Measurements from ENCODE around the gene NHLRC2. TPM values are rescaled to one million over a fixed set of nuclear protein-coding genes. Genes with fewer than 3 reads are reported as not detected.

NHLRC2 gene
- total and polyA plus RNA-seq, 2 experiments from 2014 or later, result 7.8 to 22.8 TPM

GRCh38 chr10:113894581-113894980, 40.1 kb downstream of the NHLRC2 start:
- Histone ChIP-seq H3K36me3 (replicated peaks; ENCODE audit: insufficient read depth, low read depth) (no peaks in the 10 kb centered on the region), H3K4me3 (no peak overlapping the region), H3K27ac (no peak overlapping the region), H3K27me3 (no peaks in the 10 kb centered on the region), H4K20me1 (ENCODE audit: insufficient read depth, poor library complexity, severe bottlenecking) (no peaks in the 10 kb centered on the region), H3K4me1 (ENCODE audit: insufficient read depth) (no peaks in the 10 kb centered on the region), H3K9me3 (ENCODE audit: low read depth) (no peaks in the 10 kb centered on the region), H2AFZ (no peak overlapping the region), H3K4me2 (no peak overlapping the region), H3K79me2 (no peaks in the 10 kb centered on the region), H3K9me2 (replicated peaks; ENCODE audit: insufficient read depth) (no peaks in the 10 kb centered on the region)
- DNase-seq (ENCODE audit: low spot score), result no peak
- TF ChIP-seq, protein P1, sequence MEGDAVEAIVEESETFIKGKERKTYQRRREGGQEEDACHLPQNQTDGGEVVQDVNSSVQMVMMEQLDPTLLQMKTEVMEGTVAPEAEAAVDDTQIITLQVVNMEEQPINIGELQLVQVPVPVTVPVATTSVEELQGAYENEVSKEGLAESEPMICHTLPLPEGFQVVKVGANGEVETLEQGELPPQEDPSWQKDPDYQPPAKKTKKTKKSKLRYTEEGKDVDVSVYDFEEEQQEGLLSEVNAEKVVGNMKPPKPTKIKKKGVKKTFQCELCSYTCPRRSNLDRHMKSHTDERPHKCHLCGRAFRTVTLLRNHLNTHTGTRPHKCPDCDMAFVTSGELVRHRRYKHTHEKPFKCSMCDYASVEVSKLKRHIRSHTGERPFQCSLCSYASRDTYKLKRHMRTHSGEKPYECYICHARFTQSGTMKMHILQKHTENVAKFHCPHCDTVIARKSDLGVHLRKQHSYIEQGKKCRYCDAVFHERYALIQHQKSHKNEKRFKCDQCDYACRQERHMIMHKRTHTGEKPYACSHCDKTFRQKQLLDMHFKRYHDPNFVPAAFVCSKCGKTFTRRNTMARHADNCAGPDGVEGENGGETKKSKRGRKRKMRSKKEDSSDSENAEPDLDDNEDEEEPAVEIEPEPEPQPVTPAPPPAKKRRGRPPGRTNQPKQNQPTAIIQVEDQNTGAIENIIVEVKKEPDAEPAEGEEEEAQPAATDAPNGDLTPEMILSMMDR (IDR thresholded peaks at IDR 0.05; ENCODE audit: poor library complexity), result no peak
- no peak for TF ChIP-seq EZH2phosphoT487 (IDR thresholded peaks at IDR 0.05; ENCODE audit: low read depth, severe bottlenecking, unreplicated experiment)
- no peak for TF ChIP-seq EZH2 (IDR thresholded peaks at IDR 0.05; ENCODE audit: borderline replicate concordance)
- WGBS (ENCODE audit: low lambda C conversion rate, missing lambda C conversion rate), result 88% methylated on average over 1 of the region's 1 CpG

DNA sequence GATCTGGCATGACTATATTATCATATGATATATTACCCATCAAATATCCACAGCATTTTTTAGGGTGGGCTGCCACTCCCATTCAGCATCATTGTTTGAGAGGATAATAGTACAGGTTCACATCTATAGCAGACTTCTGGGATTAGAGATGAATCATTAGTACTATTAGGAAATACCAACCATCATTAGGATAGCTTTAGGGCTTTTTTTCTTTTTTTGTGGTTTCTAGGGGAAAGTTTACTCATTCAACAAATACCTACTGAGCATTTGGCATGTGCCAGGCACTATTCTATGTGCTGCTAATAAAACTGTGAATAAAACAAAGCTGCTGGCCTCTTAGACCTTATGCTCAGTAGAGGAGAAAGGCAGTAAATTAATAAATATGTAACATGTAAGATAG, 40.6 kb downstream of the NHLRC2 start:
- H4K20me1 ChIP-seq (ENCODE audit: insufficient read depth, poor library complexity, severe bottlenecking), result no peaks in the 10 kb centered on the region
- H3K9me2 ChIP-seq (replicated peaks; ENCODE audit: insufficient read depth), result no peaks in the 10 kb centered on the region
- no peaks in the 10 kb centered on the region for H3K36me3 ChIP-seq (replicated peaks; ENCODE audit: insufficient read depth, low read depth)
- H3K9me3 ChIP-seq (ENCODE audit: low read depth), result no peaks in the 10 kb centered on the region
- no peak overlapping the region for H3K27ac ChIP-seq
- no peak for DNase-seq (ENCODE audit: low spot score)
- H2AFZ ChIP-seq, result no peak overlapping the region
- no peaks in the 10 kb centered on the region for H3K27me3 ChIP-seq
- no peak for TF ChIP-seq EZH2 (IDR thresholded peaks at IDR 0.05; ENCODE audit: borderline replicate concordance)
- no peak for TF ChIP-seq EZH2phosphoT487 (IDR thresholded peaks at IDR 0.05; ENCODE audit: low read depth, severe bottlenecking, unreplicated experiment)
- TF ChIP-seq, protein P1 (IDR thresholded peaks at IDR 0.05; ENCODE audit: poor library complexity), result no peak
- no peak overlapping the region for H3K4me2 ChIP-seq
- no peaks in the 10 kb centered on the region for H3K79me2 ChIP-seq
- no peak overlapping the region for H3K4me3 ChIP-seq
- no peaks in the 10 kb centered on the region for H3K4me1 ChIP-seq (ENCODE audit: insufficient read depth)

- no peak for DNase-seq (ENCODE audit: low spot score)
- no peak overlapping the region for H2AFZ ChIP-seq
- 86% methylated on average over 6 of the region's 6 CpGs for WGBS (ENCODE audit: low lambda C conversion rate, missing lambda C conversion rate)
- no peak overlapping the region for H3K27ac ChIP-seq
- H3K79me2 ChIP-seq, result no peaks in the 10 kb centered on the region
- no peaks in the 10 kb centered on the region for H4K20me1 ChIP-seq (ENCODE audit: insufficient read depth, poor library complexity, severe bottlenecking)
- H3K36me3 ChIP-seq (replicated peaks; ENCODE audit: insufficient read depth, low read depth), result no peaks in the 10 kb centered on the region
- no peak overlapping the region for H3K4me2 ChIP-seq
- no peak overlapping the region for H3K4me3 ChIP-seq
- TF ChIP-seq, protein P1 (IDR thresholded peaks at IDR 0.05; ENCODE audit: poor library complexity), result no peak
- TF ChIP-seq EZH2 (IDR thresholded peaks at IDR 0.05; ENCODE audit: borderline replicate concordance), result no peak
- no peak for TF ChIP-seq EZH2phosphoT487 (IDR thresholded peaks at IDR 0.05; ENCODE audit: low read depth, severe bottlenecking, unreplicated experiment)
- H3K9me2 ChIP-seq (replicated peaks; ENCODE audit: insufficient read depth), result no peaks in the 10 kb centered on the region
- H3K4me1 ChIP-seq (ENCODE audit: insufficient read depth), result no peaks in the 10 kb centered on the region
- H3K27me3 ChIP-seq, result no peaks in the 10 kb centered on the region
- no peaks in the 10 kb centered on the region for H3K9me3 ChIP-seq (ENCODE audit: low read depth)
These were observed 43.5 kb downstream of the NHLRC2 start for GRCh38 chr10:113897693-113898618.

Data from hepatocyte (in vitro differentiated cells).